Measurements from ENCODE around the gene B3GAT2.

The B3GAT2 gene

DNA sequence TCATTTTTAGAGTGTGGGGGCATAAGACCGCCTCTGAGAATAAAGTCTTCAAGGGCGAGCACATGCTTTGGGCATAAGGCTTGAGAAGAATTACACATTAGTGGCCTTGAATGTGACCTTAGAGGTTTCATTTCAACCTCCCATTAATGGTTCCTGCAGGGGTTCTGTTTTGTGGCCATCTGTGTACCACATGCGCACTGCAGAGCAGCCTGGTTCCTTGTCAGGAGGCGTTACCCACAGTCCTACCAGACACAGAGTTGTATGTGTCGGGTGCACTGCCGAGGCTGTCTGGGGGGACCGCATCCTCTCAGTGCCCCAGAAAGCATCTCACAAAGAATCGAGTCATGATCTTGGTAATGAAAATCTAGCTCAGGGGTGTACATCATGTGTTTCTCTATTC, 115.7 kb downstream of the B3GAT2 start:
- Histone ChIP-seq H3K27me3 (ENCODE audit: control insufficient read depth, insufficient read depth, low read length) (no peaks in the 10 kb centered on the region), H3K36me3 (ENCODE audit: control insufficient read depth, insufficient read depth, low read length) (no peaks in the 10 kb centered on the region), H3K9me3 (ENCODE audit: control insufficient read depth, insufficient read depth, low read length) (no peaks in the 10 kb centered on the region), H3K4me3 (ENCODE audit: low read depth, low read length) (no peak overlapping the region), H3K4me1 (ENCODE audit: control insufficient read depth, insufficient read depth, low read length) (no peaks in the 10 kb centered on the region), H3K9ac (ENCODE audit: low read depth, low read length) (no peak overlapping the region), H3K27ac (ENCODE audit: low read depth, low read length) (no peak overlapping the region)

DNA sequence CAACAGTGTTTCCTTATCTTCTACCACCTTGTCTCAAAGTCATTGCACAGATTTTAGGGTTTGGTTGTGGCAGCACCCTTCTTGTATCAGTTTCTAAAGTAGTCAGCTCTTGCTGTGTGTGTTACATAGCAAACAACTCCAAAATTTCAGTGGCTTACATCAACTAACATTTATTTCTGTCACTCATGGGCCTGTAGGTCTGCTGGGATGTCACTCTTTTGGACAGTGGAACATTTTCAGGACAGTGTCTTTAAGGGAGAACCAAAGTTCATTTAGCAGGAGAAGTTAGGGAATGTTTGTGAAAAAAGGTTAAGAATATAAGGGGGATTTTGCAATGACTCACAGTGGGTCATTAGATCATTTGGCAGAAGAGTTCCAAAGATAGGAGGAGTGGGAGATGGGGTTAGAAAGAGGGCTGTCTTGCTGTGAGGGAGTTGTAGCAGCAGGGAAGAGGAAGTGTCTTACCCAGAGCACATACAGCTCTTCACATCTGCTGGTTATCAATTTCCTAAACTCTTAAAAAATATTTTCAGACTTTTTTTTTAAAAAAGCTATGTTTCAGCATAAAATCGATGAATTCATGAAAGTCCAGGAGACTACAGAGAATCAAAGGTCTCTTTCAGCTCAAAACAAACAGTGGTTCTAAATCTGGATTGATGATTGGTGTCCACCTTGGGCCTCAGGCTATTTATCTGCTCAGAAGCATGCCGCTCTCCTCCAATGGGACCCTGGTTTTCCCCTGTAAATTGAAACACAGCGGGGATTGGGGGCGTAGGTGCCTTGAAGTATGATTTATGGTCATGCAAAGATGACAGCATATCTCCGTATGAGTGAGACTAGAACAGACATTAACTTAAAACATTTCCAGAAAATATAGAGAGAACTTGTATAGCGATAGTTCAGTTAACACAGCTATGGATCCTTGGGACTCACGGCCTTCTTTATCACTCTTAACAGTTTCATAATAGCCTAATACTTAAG, 117.3 kb downstream of the B3GAT2 start:
- Histone ChIP-seq H3K4me3 (ENCODE audit: low read depth, low read length) (no peak overlapping the region), H3K4me1 (ENCODE audit: control insufficient read depth, insufficient read depth, low read length) (no peaks in the 10 kb centered on the region), H3K36me3 (ENCODE audit: control insufficient read depth, insufficient read depth, low read length) (no peaks in the 10 kb centered on the region), H3K9ac (ENCODE audit: low read depth, low read length) (no peak overlapping the region), H3K27ac (ENCODE audit: low read depth, low read length) (no peak overlapping the region), H3K9me3 (ENCODE audit: control insufficient read depth, insufficient read depth, low read length) (no peaks in the 10 kb centered on the region), H3K27me3 (ENCODE audit: control insufficient read depth, insufficient read depth, low read length) (no peaks in the 10 kb centered on the region)

- no peaks in the 10 kb centered on the region for H3K4me1 ChIP-seq (ENCODE audit: control insufficient read depth, insufficient read depth, low read length)
- no peaks in the 10 kb centered on the region for H3K27me3 ChIP-seq (ENCODE audit: control insufficient read depth, insufficient read depth, low read length)
- H3K9ac ChIP-seq (ENCODE audit: low read depth, low read length) = no peak overlapping the region
- H3K4me3 ChIP-seq (ENCODE audit: low read depth, low read length) = no peak overlapping the region
- no peak overlapping the region for H3K27ac ChIP-seq (ENCODE audit: low read depth, low read length)
- H3K9me3 ChIP-seq (ENCODE audit: control insufficient read depth, insufficient read depth, low read length) = no peaks in the 10 kb centered on the region
- H3K36me3 ChIP-seq (ENCODE audit: control insufficient read depth, insufficient read depth, low read length) = no peaks in the 10 kb centered on the region
Measured at GRCh38 chr6:70838907-70839285, 118.0 kb downstream of the B3GAT2 start.

GRCh38 chr6:70834520-70834919, 122.3 kb downstream of the B3GAT2 start:
- no peaks in the 10 kb centered on the region for H3K27me3 ChIP-seq (ENCODE audit: control insufficient read depth, insufficient read depth, low read length)
- no peak overlapping the region for H3K9ac ChIP-seq (ENCODE audit: low read depth, low read length)
- H3K9me3 ChIP-seq (ENCODE audit: control insufficient read depth, insufficient read depth, low read length) = no peaks in the 10 kb centered on the region
- no peak overlapping the region for H3K27ac ChIP-seq (ENCODE audit: low read depth, low read length)
- no peaks in the 10 kb centered on the region for H3K36me3 ChIP-seq (ENCODE audit: control insufficient read depth, insufficient read depth, low read length)
- no peak overlapping the region for H3K4me3 ChIP-seq (ENCODE audit: low read depth, low read length)
- H3K4me1 ChIP-seq (ENCODE audit: control insufficient read depth, insufficient read depth, low read length) = no peaks in the 10 kb centered on the region

GRCh38 chr6:70831427-70831826, 125.4 kb downstream of the B3GAT2 start:
- no peak overlapping the region for H3K9ac ChIP-seq (ENCODE audit: low read depth, low read length)
- no peak overlapping the region for H3K27ac ChIP-seq (ENCODE audit: low read depth, low read length)
- no peaks in the 10 kb centered on the region for H3K4me1 ChIP-seq (ENCODE audit: control insufficient read depth, insufficient read depth, low read length)
- no peaks in the 10 kb centered on the region for H3K27me3 ChIP-seq (ENCODE audit: control insufficient read depth, insufficient read depth, low read length)
- H3K9me3 ChIP-seq (ENCODE audit: control insufficient read depth, insufficient read depth, low read length) = no peaks in the 10 kb centered on the region
- no peak overlapping the region for H3K4me3 ChIP-seq (ENCODE audit: low read depth, low read length)
- no peaks in the 10 kb centered on the region for H3K36me3 ChIP-seq (ENCODE audit: control insufficient read depth, insufficient read depth, low read length)

DNA sequence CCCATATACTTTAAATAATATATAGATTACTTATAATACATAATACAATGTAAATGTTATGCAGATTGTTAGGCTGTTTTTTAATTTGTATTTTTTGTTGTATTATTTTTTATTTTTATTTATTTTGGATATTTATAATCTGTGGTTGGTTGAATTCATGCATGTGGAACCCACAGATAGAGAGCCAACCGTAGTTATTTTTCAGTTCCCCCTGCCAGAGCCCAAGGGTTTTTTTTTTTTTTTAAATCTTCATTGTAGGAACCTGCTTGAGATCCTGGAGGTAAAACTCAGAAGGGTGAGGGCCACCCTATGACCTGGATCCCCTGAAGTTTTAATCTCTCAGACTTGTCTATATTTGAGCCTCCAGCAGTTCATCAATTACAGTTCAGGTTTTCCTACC, 133.2 kb downstream of the B3GAT2 start:
- no peak overlapping the region for H3K27ac ChIP-seq (ENCODE audit: low read depth, low read length)
- H3K9ac ChIP-seq (ENCODE audit: low read depth, low read length) = no peak overlapping the region
- H3K27me3 ChIP-seq (ENCODE audit: control insufficient read depth, insufficient read depth, low read length) = no peaks in the 10 kb centered on the region

DNA sequence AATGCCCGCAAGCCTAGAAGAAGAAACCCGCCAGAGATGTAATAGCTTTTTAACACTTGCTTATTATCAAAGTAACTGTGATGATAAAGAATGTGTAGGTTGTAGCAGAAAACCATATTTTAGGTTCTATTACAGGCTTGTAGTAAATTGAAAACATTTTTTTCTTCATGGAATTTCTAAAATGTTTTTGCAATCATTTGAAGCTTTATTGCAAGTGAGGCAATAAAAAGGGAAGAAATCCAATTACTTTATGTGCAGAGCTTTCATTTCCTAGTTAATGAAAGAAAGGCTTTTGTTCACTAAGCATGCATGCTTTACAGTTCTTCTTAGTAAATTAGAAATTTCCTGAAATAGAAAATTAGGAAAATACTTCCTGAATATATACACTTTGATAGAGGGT, 135.1 kb downstream of the B3GAT2 start:
- Histone ChIP-seq H3K9me3 (ENCODE audit: control insufficient read depth, insufficient read depth, low read length) (no peaks in the 10 kb centered on the region), H3K9ac (ENCODE audit: low read depth, low read length) (no peak overlapping the region), H3K36me3 (ENCODE audit: control insufficient read depth, insufficient read depth, low read length) (no peaks in the 10 kb centered on the region), H3K4me1 (ENCODE audit: control insufficient read depth, insufficient read depth, low read length) (no peaks in the 10 kb centered on the region), H3K27me3 (ENCODE audit: control insufficient read depth, insufficient read depth, low read length) (no peaks in the 10 kb centered on the region), H3K4me3 (ENCODE audit: low read depth, low read length) (no peak overlapping the region), H3K27ac (ENCODE audit: low read depth, low read length) (no peak overlapping the region)

More for the DNA sequence above, 133.2 kb downstream of the B3GAT2 start:
- Histone ChIP-seq H3K4me3 (ENCODE audit: low read depth, low read length) (no peak overlapping the region), H3K4me1 (ENCODE audit: control insufficient read depth, insufficient read depth, low read length) (no peaks in the 10 kb centered on the region), H3K36me3 (ENCODE audit: control insufficient read depth, insufficient read depth, low read length) (no peaks in the 10 kb centered on the region), H3K9me3 (ENCODE audit: control insufficient read depth, insufficient read depth, low read length) (no peaks in the 10 kb centered on the region)

- Histone ChIP-seq H3K9me3 (ENCODE audit: control insufficient read depth, insufficient read depth, low read length) (no peaks in the 10 kb centered on the region), H3K36me3 (ENCODE audit: control insufficient read depth, insufficient read depth, low read length) (no peaks in the 10 kb centered on the region), H3K4me1 (ENCODE audit: control insufficient read depth, insufficient read depth, low read length) (no peaks in the 10 kb centered on the region), H3K27me3 (ENCODE audit: control insufficient read depth, insufficient read depth, low read length) (no peaks in the 10 kb centered on the region), H3K27ac (ENCODE audit: low read depth, low read length) (no peak overlapping the region), H3K9ac (ENCODE audit: low read depth, low read length) (no peak overlapping the region), H3K4me3 (ENCODE audit: low read depth, low read length) (no peak overlapping the region)
Measured at GRCh38 chr6:70820778-70821177, 136.1 kb downstream of the B3GAT2 start.

- H3K36me3 ChIP-seq (ENCODE audit: control insufficient read depth, insufficient read depth, low read length) = no peaks in the 10 kb centered on the region
- H3K9ac ChIP-seq (ENCODE audit: low read depth, low read length) = no peak overlapping the region
- no peaks in the 10 kb centered on the region for H3K27me3 ChIP-seq (ENCODE audit: control insufficient read depth, insufficient read depth, low read length)
- no peaks in the 10 kb centered on the region for H3K9me3 ChIP-seq (ENCODE audit: control insufficient read depth, insufficient read depth, low read length)
- no peak overlapping the region for H3K4me3 ChIP-seq (ENCODE audit: low read depth, low read length)
- no peak overlapping the region for H3K27ac ChIP-seq (ENCODE audit: low read depth, low read length)
- no peaks in the 10 kb centered on the region for H3K4me1 ChIP-seq (ENCODE audit: control insufficient read depth, insufficient read depth, low read length)
Measured at GRCh38 chr6:70819646-70820045, 137.2 kb downstream of the B3GAT2 start.

DNA sequence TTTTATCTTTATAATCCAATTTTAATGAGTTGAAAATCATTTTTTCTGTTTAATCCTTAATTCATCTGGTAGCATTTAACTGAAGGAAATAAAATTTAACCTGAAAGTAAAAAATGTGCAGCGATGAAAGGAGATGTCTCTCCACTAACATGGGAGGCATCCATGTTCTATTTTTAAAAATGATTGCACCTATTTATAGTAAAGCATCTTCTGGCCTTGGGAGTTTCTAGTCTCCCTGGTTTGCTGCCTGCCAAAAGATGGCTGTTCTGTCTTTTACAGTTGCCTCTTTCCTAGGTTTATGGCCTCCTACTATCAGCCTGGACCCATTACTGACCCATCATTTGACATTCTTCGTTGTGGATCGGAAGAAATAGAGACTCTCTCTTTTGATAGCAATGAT, 143.0 kb downstream of the B3GAT2 start:
- no peak overlapping the region for H3K27ac ChIP-seq (ENCODE audit: low read depth, low read length)
- H3K27me3 ChIP-seq (ENCODE audit: control insufficient read depth, insufficient read depth, low read length) = no peaks in the 10 kb centered on the region
- no peaks in the 10 kb centered on the region for H3K4me1 ChIP-seq (ENCODE audit: control insufficient read depth, insufficient read depth, low read length)
- no peak overlapping the region for H3K9ac ChIP-seq (ENCODE audit: low read depth, low read length)
- no peak overlapping the region for H3K4me3 ChIP-seq (ENCODE audit: low read depth, low read length)
- H3K36me3 ChIP-seq (ENCODE audit: control insufficient read depth, insufficient read depth, low read length) = no peaks in the 10 kb centered on the region
- H3K9me3 ChIP-seq (ENCODE audit: control insufficient read depth, insufficient read depth, low read length) = no peaks in the 10 kb centered on the region

DNA sequence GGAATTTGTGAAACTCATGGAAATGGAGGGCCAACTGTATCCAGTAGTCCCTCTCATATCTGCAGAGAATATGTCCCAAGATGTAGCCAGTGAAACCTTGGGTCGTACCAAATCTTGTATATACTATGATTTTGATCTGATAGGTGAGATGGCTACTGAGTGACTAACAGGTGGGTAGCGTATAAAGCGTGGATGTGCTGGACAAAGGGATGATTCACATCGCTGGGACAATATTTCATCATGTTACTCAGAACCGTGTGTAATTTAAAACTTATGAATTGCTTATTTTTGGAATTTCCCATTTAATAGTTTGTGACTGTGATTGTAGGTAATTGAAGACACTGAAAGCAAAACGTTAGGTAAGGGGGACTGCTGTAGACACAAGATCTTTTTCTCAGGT, 145.1 kb downstream of the B3GAT2 start:
- H3K27me3 ChIP-seq (ENCODE audit: control insufficient read depth, insufficient read depth, low read length) = no peaks in the 10 kb centered on the region
- no peak overlapping the region for H3K4me3 ChIP-seq (ENCODE audit: low read depth, low read length)
- H3K9me3 ChIP-seq (ENCODE audit: control insufficient read depth, insufficient read depth, low read length) = no peaks in the 10 kb centered on the region
- no peaks in the 10 kb centered on the region for H3K36me3 ChIP-seq (ENCODE audit: control insufficient read depth, insufficient read depth, low read length)
- H3K27ac ChIP-seq (ENCODE audit: low read depth, low read length) = no peak overlapping the region
- H3K9ac ChIP-seq (ENCODE audit: low read depth, low read length) = no peak overlapping the region
- H3K4me1 ChIP-seq (ENCODE audit: control insufficient read depth, insufficient read depth, low read length) = no peaks in the 10 kb centered on the region

Measured in HUES48 (cell line).